ENCODE measurements around the gene PLEKHG4. TPM values are rescaled to one million over a fixed set of nuclear protein-coding genes. Genes with fewer than 3 reads are reported as not detected.

Gene PLEKHG4
- total RNA-seq, 1 experiment from 2014 or later: 14.0 TPM

GRCh38 chr16:67246081-67246755, 33.1 kb upstream of the PLEKHG4 start:
- H3K9me3 ChIP-seq (ENCODE audit: insufficient read depth, low read depth): no peaks in the 10 kb centered on the region
- intact Hi-C loops (cut with micrococcal nuclease; ENCODE audit: unreplicated experiment): loop anchor here (1.0 to 10.0 kb wide), 6 partner anchors 19 to 989 kb away; partner anchors contain the start of genes ELMO3, ESRP2, NOL3 and TMEM208
- no peaks in the 10 kb centered on the region; the same call in 1 of the 2 replicates for H3K27me3 ChIP-seq (ENCODE audit: insufficient read depth, low read depth)
- peak; percentile 56 to 80 for DNase-seq
- ChIA-PET POLR2A (ENCODE audit: unreplicated experiment) (interaction anchor here (0.6 to 1.4 kb wide), 18 partner anchors 19 to 714 kb away, joined by 3 to 24 read pairs (median 6); partner anchors contain the start of genes HSD11B2 and TMEM208), CTCF (interaction anchor here (0.6 to 1.5 kb wide), 9 partner anchors 20 to 268 kb away, joined by 3 to 7 read pairs (median 4); no protein-coding TSS in a partner anchor)
- BruUV-seq (replicated peaks): no TSS peak
- H3K4me2 ChIP-seq: peak overlapping the region; percentile 87
- H3K36me3 ChIP-seq (ENCODE audit: low read depth): no peaks in the 10 kb centered on the region
- H3K9me2 ChIP-seq (ENCODE audit: insufficient read depth): no peaks in the 10 kb centered on the region
- no peaks in the 10 kb centered on the region for H4K20me1 ChIP-seq (ENCODE audit: insufficient read depth)
- H3K4me3 ChIP-seq: peak overlapping the region; percentile 90
- H3K27ac ChIP-seq: peak overlapping the region; percentile 76
- H3F3A ChIP-seq (ENCODE audit: insufficient read depth, low read depth): peaks cover 63% of the 10 kb centered on the region
- peaks cover 54% of the 10 kb centered on the region for H3K4me1 ChIP-seq (replicated peaks; ENCODE audit: insufficient read depth)
- H2AFZ ChIP-seq: peak overlapping the region; percentile 90
- TF ChIP-seq, protein P1, sequence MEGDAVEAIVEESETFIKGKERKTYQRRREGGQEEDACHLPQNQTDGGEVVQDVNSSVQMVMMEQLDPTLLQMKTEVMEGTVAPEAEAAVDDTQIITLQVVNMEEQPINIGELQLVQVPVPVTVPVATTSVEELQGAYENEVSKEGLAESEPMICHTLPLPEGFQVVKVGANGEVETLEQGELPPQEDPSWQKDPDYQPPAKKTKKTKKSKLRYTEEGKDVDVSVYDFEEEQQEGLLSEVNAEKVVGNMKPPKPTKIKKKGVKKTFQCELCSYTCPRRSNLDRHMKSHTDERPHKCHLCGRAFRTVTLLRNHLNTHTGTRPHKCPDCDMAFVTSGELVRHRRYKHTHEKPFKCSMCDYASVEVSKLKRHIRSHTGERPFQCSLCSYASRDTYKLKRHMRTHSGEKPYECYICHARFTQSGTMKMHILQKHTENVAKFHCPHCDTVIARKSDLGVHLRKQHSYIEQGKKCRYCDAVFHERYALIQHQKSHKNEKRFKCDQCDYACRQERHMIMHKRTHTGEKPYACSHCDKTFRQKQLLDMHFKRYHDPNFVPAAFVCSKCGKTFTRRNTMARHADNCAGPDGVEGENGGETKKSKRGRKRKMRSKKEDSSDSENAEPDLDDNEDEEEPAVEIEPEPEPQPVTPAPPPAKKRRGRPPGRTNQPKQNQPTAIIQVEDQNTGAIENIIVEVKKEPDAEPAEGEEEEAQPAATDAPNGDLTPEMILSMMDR (conservative IDR thresholded peaks at IDR 0.05): no peak; the same call in 1 of the 2 replicates
- TF ChIP-seq EZH2 (IDR thresholded peaks at IDR 0.05; ENCODE audit: low read depth): no peak
- H3K79me2 ChIP-seq (ENCODE audit: low read depth): peaks cover 35% of the 10 kb centered on the region

DNA sequence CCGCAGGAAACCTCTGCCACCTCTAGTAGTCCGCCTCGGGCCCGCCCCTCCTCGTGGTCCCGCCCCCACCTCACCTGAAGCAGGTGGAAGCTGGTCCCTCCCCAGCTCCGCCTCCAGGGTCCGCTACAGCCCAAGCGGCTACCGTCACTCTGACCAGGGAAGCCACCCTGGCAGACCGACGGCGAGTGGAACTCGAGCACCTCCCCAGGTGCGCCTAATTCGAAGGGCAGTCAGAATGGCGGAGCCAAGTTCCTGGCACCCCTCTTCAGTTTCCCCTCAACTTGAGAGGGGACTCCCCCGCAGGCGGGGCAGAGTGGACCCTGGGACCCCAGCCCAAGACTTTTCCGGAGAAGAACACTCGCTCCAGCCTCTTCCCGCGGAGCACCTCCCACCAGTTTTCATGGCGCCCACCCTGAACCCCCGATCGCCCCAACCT, 32.6 kb upstream of the PLEKHG4 start:
- no peaks in the 10 kb centered on the region for H3K9me2 ChIP-seq (ENCODE audit: insufficient read depth)
- intact Hi-C loops (cut with micrococcal nuclease; ENCODE audit: unreplicated experiment): loop anchor here (1.0 to 10.0 kb wide), 6 partner anchors 20 to 988 kb away; partner anchors contain the start of genes ELMO3, ESRP2, NOL3 and TMEM208
- H3K9me3 ChIP-seq (ENCODE audit: insufficient read depth, low read depth): no peaks in the 10 kb centered on the region
- CTCF ChIA-PET: interaction anchor here (0.5 to 1.5 kb wide), 15 partner anchors 9 to 268 kb away, joined by 3 to 9 read pairs (median 5); no protein-coding TSS in a partner anchor
- no peaks in the 10 kb centered on the region; the same call in 1 of the 2 replicates for H3K27me3 ChIP-seq (ENCODE audit: insufficient read depth, low read depth)
- peaks cover 35% of the 10 kb centered on the region for H3K79me2 ChIP-seq (ENCODE audit: low read depth)
- H3K36me3 ChIP-seq (ENCODE audit: low read depth): no peaks in the 10 kb centered on the region
- DNase-seq: peak; percentile 87 to 94
- H4K20me1 ChIP-seq (ENCODE audit: insufficient read depth): no peaks in the 10 kb centered on the region
- peaks cover 57% of the 10 kb centered on the region for H3F3A ChIP-seq (ENCODE audit: insufficient read depth, low read depth)
- POLR2A ChIA-PET (ENCODE audit: unreplicated experiment): interaction anchor here (0.5 to 1.4 kb wide), 24 partner anchors 20 to 713 kb away, joined by 3 to 24 read pairs (median 6); partner anchors contain the start of genes HSD11B2 and TMEM208
- H2AFZ ChIP-seq: peak overlapping the region; percentile 90
- peak overlapping the region; percentile 90 for H3K4me3 ChIP-seq
- peak overlapping the region; percentile 76 for H3K27ac ChIP-seq
- BruUV-seq (replicated peaks): TSS peak; percentile 88
- peaks cover 48% of the 10 kb centered on the region for H3K4me1 ChIP-seq (replicated peaks; ENCODE audit: insufficient read depth)
- TF ChIP-seq EZH2 (IDR thresholded peaks at IDR 0.05; ENCODE audit: low read depth): no peak
- TF ChIP-seq, protein P1 (conservative IDR thresholded peaks at IDR 0.05): 0 out of 2 replicates have a peak, but pooled peaks have one; percentile 39
- peak overlapping the region; percentile 87 for H3K4me2 ChIP-seq

Measured in PC-9 (cell line).